HG03064 (cell line): ENCODE measurements around the gene CDON.
"Not testable (repeated sequence)": the region's sequence is repeated elsewhere in the genome, so short reads cannot be mapped to it uniquely, and the experiment has no call there.

ENCODE experiments used
- ATAC-seq: cut with Tn5 transposase; IDR thresholded peaks from one replicate; pipeline ENCODE4 v1.9.1; 2021; ENCODE audit warnings: low read depth; ENCODE audit not compliant: unreplicated experiment

The CDON gene

DNA sequence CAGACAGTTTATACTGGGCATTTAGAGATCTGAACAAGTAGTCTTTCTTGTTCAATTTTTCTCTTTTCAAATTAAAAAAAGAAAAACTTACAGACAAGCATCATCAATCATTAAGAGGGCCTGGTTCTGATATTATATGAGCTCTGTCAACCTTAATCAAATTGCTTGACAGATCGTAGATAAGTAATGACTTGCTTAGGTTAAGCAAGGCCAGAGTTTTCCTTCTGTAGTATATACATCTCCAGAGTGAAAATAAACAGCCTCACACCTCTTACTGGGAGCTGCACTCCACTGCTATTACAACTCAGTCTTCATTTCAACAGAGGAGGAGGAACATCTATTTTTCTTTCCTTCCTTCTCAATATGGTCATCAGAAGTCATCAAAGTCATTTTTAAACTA is 13.5 kb downstream of the CDON start:
- no peak for ATAC-seq

DNA sequence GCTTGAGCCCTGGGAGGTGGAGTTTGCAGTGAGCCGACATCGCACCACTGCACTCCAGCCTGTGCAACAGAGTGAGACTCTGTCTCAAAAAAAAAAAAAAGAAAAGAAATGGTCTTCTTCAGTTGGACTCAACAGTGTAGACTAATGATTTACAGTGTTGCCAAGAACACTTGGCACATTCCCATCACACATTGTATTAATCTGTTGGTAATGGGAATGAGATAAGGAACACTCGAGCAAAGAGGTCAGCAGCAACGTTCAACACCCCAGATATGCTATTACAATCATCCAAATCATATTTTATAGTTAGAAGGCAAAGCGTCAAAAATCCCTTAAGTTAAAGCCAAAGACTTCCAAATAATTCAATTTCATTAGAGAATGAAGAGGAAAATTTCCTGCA is 14.5 kb downstream of the CDON start:
- no peak for ATAC-seq

DNA sequence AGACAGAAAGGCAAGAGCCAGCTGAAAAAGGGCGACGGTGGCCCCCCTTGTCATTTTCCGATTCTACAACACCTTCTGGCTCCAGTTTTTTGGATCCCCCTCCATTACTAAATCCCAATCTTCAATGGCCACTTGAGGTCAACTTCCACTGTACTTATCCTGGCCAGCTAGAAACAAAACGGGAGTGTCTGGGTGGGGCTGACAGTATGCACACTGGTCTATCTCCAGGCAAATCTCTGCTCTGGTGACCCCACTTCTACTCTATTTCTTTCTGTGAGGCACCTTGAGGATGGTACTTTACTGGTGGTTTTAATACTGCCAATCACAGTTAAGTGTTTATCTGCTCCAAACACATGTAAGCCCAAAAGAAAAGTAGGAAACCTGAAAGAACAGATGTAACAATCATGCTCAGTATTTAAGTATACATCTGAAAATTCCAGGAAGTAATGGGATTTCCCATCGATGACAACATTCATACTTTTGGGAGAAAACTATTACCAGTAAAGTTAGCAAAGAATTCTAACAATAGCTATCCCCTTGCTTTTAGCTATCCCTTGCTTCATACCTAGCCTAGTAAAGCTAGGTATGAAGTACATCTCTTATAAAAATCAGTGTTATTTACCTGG is 16.0 kb downstream of the CDON start:
- no peak for ATAC-seq

DNA sequence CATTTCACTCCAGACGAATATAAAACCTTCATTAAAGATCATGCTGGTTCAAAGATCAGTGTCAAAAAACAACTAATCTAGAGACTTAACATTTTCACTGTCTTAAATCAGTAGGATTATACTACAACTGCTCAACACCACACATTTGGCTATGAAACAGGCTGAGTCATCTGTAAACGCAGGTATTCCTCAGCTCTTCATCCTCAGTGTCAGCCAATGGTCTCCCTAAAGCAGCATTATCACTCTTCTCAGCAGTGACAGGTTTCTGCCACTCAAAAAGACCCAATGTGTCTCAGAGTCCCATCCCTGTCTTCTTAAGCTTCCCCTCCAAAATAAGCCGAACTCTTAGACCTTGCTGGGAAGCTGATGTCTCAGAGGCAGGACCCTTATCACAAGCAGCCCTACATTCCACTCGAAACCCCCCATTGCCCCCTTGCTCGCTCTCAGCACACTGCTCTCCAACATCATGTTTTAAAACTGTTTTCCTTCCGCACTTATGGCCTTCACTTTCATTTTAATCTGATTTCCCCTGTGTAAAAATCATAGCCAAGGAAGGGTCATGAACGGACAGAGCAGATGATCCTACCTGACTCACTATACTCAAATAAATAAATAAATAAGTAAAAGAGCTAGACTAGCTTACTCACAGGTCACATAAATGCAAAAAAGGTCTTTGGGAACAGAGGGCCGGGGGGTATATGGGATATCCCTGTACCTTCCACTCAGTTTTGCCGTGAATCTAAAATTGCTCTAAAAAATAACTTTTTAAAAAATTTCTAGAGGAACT is 23.0 kb downstream of the CDON start:
- ATAC-seq: no peak

DNA sequence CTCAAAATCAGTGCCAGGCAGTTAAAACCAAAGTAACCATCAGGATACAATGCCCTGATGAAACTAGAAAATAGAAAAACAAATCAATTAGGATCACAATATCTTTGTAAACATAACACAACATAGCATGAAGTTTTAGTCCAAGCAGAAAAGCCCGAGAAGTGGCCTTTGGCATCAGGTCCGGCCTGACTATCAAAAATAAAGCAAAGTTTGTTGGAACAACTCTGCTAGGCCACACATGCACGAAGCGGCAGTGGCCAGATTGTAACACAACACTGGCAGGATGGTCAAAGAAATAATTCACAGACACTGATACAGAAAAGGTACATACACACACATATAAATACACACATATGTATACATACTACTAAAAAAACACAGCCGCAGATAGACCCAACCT is 26.9 kb downstream of the CDON start:
- ATAC-seq: no peak

DNA sequence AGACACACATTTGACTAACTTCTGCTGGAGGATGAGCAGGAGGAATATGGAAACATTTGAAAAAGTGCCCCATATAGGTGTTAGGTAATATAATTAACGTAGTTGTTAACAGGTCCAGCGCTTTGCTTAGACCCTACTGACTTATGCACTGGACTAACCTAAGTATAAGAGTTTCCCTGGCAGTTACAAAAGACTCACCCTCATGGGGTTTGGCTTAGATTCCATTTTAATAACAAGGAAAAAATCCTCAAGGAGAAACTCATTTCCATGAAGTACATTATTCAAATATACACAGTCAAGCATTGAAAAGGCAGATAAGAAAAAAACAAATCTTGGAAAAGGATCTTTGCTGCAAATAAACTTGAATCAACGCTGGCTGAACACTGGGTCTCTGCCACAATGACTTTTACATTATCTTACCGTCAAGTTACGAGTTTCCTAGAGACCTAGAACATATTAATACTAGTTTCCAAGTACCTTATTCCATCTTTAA is 27.7 kb downstream of the CDON start:
- ATAC-seq: no peak

DNA sequence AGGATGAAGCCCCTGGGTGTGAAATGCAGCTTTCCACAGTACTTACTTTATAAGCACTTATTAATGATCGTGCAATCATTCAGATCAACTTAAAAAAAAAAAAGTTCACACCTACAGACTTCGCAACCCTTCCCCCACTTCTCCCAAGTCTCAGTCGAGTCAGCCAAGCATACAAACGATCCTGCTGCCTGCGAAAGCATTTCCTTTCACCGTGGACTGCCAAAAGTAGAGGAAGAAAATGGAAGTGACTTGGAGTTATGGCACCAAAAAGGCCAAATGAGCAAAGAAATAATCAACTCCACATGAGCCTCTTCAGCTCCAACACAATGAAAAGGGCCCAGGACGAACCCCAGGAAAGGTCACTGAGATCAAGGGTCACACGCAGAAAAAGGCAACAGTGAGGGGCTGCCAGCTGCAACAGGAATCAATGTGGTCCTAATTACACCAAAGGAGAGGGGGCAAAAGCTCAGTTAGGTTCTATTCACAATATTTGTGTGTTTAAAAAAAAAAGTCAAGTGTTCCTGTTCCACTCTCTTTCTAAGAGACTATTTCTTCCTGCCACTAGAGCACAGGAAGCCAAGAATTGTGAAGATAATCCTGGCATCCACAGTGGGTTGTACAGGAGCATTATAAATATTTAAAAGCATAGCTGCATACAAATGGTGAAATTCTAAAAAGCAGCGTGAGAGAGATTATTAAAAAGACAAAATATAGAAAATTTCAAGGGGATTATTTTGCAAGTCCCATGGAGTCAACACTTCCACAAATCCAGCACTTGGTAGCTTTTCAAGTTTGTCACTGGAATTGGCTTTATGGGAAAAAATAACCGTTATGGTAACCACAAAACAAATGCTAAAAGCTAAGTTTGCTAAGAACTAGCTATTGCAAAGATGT is 28.4 kb downstream of the CDON start:
- ATAC-seq: no peak

DNA sequence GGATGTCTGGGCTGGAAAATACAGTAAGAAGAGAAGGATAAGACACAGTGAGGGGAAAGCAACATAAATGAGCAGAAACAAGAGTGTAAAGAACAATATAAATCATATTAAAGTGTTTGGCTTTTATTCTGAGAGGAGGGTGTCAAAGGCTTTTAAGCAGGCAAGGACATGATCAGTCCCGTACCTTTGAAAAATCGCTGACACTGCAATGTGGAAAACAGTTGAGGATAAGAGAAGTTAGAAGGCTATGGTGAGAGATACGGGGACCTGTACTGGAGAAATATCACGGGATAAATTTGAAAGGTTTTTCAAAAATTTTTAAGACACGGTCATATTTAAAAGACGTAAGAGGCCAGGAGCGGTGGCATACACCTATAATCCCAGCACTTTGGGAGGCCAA is 30.3 kb downstream of the CDON start:
- ATAC-seq: no peak

DNA sequence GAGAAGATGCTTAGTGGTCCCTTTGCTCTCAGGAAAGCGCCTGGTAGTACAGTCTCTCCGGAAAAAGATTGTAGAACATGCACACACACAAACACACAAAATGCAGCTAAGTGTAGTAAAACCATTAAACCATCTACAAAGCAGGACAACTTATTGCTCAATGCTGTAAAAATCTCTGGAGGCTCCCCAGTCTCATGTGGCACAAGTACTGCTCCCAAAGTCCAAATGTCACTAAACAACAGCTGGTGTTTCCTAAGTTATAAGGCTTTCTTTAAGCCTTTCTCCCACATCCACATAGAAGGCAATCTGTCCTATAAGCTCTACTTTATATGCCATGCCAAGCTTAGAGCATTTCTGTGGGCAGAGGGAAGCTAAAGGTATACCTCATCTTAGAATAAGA is 32.9 kb downstream of the CDON start:
- no peak for ATAC-seq

DNA sequence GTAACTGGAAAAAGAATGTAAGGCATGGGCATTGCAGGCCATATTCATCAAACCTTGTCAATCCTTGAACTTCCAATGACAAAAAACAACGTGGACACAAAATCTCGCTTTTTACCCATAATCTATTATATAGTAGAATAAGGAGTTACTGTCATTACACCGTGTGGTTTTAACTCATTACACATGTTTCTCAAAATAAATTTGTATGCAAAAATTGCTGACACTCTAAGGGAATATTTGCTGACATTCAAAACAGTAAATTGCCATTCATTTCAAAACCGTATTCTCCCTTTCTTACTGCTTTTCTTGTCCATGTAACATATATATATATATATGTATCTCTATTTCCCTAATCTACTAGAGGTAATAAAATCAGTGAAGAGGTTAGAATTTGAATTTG is 33.4 kb downstream of the CDON start:
- ATAC-seq: no peak

DNA sequence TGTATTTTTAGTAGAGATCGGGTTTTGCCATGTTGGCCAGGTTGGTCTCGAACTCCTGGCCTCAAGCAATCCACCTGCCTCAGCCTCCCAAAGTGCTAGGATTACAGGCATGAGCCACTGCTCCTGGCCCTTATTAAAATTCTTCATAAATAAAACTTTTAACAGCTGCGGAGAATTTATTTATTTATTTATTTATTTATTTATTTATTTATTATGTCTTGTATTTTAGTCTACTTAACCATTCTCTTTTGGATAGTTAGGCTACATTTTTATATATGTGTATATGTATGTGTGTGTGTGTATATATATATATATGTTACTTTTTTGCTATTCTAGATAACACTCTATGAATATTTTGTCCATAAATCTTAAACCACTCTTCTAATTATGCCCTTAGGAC is 34.1 kb downstream of the CDON start:
- not testable (repeated sequence) for ATAC-seq

DNA sequence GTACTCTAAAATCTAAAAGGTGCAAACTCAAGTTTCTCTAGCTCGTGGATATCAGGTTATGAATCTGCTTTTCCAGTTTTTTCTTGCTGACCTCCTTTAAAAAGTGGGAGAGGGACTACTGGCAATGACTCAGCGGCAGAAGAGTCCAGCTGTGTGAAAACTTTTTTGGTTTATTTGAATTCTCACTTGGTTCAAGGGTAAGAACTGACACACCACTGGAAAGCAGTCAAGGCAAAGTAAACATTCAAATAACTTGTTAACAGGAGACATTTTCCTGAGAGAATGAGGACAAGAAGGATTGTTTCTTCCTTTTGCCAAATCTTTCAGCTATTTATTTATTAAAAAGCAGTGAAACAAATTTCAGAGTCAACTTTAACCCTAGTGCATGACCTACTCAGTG is 36.1 kb downstream of the CDON start:
- ATAC-seq: no peak

DNA sequence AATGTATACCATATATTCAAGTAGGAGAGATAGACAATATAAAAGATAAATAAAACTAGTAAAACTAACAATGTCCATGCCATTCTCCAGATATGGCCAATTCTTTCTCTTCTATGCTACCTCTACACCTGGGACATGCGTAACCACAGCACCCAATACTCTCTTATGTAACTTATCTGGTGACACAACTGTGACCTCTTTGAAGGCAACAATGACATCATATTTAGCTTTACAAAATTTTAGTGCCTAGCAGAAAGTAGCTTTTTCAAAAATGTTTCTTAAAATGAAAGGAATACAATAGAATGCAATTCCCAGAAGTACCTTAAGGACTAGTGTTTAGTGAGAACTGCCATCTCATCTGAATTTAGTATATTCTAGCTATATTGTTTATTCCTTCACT is 36.8 kb downstream of the CDON start:
- no peak for ATAC-seq

DNA sequence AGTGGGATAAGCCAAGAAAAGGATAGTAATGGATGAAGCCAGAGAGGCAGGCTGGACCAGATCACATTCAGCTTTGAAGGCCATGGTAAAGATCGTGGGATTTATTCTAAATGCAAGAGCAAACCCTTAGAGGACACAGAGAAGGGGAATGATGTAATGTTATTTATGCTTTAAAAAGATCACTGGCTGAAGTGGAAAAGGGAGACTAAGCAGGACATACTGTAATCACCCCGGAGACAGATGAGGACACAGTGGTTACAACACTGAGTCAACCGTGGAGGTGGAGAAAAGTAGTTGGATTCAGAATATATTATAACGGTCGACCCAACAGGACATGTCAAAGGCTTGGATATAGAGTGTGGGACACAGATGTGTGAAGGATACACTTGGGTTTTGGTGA is 38.5 kb downstream of the CDON start:
- no peak for ATAC-seq

DNA sequence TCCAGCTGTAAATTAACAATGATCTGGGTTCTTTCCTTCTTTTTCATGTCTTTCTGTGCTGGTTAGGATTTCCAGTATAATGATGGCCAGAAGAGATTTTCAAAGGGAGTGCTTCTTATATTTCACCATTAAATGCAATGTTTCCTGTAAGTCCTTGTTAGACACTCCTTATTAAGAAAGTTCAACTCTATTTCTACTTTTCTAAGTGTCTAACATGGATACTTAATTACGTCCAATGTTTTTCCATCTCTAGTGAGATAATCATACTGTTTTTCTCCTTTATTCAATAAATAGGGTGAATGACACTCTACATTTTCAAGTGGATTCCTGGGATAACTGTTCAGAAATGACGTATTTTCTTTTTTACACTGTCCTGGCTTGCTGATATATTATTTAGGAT is 49.8 kb downstream of the CDON start:
- no peak for ATAC-seq

DNA sequence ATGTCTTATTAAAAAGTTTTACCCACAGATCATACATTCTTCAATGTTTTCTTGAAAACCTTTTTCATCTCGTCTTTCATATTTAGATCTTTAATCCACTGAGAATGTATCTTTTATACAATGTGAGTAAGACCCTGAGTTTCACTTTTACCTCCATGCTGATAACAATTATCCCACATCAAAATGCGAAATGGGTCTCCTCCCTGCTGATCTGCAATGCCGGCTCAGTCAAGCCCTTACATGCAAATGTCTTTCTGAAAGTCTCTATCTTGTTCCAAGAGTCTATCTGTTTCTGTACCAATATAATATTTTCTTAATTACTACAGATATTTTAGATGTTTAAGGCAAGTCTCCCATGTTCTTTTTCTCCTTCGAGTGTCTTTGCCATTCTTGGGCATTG is 50.9 kb downstream of the CDON start:
- no peak for ATAC-seq

DNA sequence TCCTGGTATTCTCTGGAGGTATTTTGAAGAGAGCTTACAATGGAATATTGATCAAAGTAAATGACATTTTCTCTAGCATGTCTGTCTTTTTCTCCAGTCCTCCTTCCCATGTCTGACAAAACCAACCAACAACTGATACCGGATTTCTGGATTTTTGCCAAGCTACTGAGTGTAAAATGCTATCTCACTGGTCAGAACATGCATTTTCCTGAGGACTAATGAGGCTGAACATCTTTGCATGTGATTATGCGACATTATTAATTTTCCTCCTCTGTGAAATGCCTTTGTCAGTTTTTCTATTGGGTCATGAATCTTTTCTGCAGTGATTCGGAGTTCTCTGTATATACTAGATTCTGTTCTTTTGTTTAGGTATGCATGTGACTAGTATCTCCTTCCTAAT is 51.4 kb downstream of the CDON start:
- ATAC-seq: no peak

DNA sequence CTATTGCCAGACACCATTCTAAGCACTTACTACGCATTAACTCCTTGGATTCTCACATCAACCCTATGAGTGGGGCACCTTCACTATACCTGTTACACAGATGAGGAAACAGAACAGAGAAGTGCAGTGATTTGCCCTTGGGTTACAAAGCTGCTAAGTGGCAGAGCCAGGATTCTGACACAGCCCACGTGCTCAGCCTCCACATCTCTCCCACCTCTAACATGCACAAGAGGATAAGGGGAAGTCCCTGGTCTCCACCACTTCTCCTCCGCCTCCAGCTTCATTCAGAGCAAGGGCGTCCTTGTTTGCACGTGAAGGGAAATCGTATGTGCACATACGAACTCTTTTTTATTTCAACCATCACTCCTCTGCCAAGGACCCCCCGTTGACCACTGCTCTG is 53.7 kb downstream of the CDON start:
- no peak for ATAC-seq

DNA sequence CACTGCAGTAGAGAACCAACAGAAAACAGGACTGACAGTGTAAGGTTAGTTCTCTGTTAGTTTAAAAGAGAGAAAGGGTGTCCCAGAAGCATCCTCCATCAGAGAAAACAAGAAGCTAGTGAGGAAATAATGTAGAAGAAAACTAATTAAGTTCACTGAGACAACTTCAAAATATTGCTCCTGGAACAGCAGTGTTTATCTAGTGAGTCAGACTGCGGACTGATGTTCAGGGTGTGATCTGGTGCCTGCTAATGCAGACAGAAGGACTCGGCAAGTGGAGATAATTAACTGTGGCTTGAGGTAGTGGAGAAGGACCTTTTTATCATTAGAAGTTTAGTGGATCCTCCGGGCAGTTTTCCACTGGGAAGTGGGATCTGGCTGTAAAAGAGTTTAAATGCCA is 55.4 kb downstream of the CDON start:
- ATAC-seq: no peak

DNA sequence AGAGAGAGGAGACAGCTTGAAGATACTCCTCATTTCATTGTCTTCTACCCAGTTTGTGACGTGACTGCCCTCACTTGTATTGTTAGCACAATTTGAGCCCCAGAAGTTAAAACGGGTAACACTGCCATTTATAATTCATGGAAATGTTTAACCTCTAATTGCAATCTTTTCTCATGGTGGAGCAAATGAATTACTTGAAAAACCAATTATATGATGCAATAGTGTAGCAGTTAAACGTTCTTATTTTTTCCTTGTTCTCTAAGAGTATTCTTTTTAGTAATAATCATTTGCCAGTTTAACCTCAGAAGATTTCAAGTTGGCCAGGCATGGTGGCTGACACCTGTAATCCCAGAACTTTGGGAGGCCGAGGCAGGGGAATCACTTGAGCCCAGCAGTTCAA is 56.6 kb downstream of the CDON start:
- ATAC-seq: no peak

DNA sequence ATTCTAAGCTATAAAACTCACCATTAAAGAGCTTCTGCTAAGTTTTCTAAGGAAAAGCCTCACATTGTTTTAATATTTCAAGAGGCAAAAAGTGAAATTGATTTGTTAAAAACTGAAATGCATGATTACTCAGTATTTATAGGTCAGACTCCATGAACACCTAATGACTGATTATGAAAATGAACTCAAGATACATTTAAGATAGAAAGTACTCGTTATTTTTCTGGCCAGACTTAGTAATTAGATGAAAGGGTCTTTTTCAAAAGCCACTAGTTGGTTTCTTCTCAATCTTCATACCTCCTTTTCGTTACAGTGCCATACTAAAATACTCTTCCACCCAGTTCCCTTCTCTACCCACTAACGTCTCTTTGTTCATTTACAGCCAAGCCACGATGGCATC is 60.5 kb downstream of the CDON start:
- no peak for ATAC-seq
